Measurements from ENCODE around the gene REPIN1.

Gene REPIN1

GRCh38 chr7:150407588-150408392 lies 39.2 kb downstream of the REPIN1 start:
- Histone ChIP-seq H3K4me3 (ENCODE audit: low read depth, low read length) (no peak overlapping the region), H3K9me3 (ENCODE audit: control insufficient read depth, insufficient read depth, low read depth, low read length) (no peaks in the 10 kb centered on the region), H3K27ac (ENCODE audit: extremely low read depth, low read depth, low read length) (no peak overlapping the region), H3K4me1 (ENCODE audit: control insufficient read depth, insufficient read depth, low read length) (no peaks in the 10 kb centered on the region), H3K36me3 (ENCODE audit: control insufficient read depth in 2 of 2, insufficient read depth in 1 of 2, low read length in 2 of 2) (no peaks in the 10 kb centered on the region)
- TF ChIP-seq ZNF660 (tag by site-specific recombination; IDR thresholded peaks at IDR 0.05) (no peak), ZNF221 (tag by site-specific recombination; IDR thresholded peaks at IDR 0.05; ENCODE audit: borderline replicate concordance) (no peak), YY1 (tag by site-specific recombination; IDR thresholded peaks at IDR 0.05) (no peak)
- ChIA-PET CTCF (interaction anchor here (0.6 to 1.1 kb wide), 2 partner anchors 41 to 159 kb away, joined by 3 read pairs; no protein-coding TSS in a partner anchor), POLR2A (no interaction called here)

GRCh38 chr7:150408393-150409299 lies 40.0 kb downstream of the REPIN1 start:
- TF ChIP-seq ZNF138 (tag by site-specific recombination; IDR thresholded peaks at IDR 0.05; ENCODE audit: borderline replicate concordance) (no peak), ZNF114 (tag by site-specific recombination; IDR thresholded peaks at IDR 0.05) (no peak), ZNF394 (tag by site-specific recombination; IDR thresholded peaks at IDR 0.05; ENCODE audit: borderline replicate concordance) (no peak), HOXC10 (CRISPR knock-in tag; IDR thresholded peaks at IDR 0.05) (no peak), ZNF677 (tag by site-specific recombination; IDR thresholded peaks at IDR 0.05) (no peak), ZNF266 (tag by site-specific recombination; IDR thresholded peaks at IDR 0.05; ENCODE audit: low read depth) (no peak), ZNF274 (IDR thresholded peaks at IDR 0.05; ENCODE audit: low read length) (no peak), ZNF274 (tag by site-specific recombination; IDR thresholded peaks at IDR 0.05; ENCODE audit: borderline replicate concordance) (no peak), ZBTB49 (tag by site-specific recombination; IDR thresholded peaks at IDR 0.05; ENCODE audit: low read depth) (no peak), ZBTB44 (tag by site-specific recombination; IDR thresholded peaks at IDR 0.05) (no peak)
- H3K4me3 ChIP-seq (ENCODE audit: low read depth, low read length), result no peak overlapping the region
- no peaks in the 10 kb centered on the region for H3K9me3 ChIP-seq (ENCODE audit: control insufficient read depth, insufficient read depth, low read depth, low read length)
- ChIA-PET CTCF (interaction anchor here (0.6 kb wide), 1 partner anchor 160 kb away, joined by 3 read pairs; no protein-coding TSS in a partner anchor), POLR2A (interaction anchor here (1.8 kb wide), 1 partner anchor 40 kb away, joined by 5 read pairs; the partner anchor contains the start of gene REPIN1)
- no peaks in the 10 kb centered on the region for H3K36me3 ChIP-seq (ENCODE audit: control insufficient read depth in 2 of 2, insufficient read depth in 1 of 2, low read length in 2 of 2)
- H3K4me1 ChIP-seq (ENCODE audit: control insufficient read depth, insufficient read depth, low read length), result no peaks in the 10 kb centered on the region
- no peak overlapping the region for H3K27ac ChIP-seq (ENCODE audit: extremely low read depth, low read depth, low read length)

- ChIA-PET CTCF (interaction anchor here (0.8 to 1.4 kb wide), 2 partner anchors 10 to 39 kb away, joined by 3 read pairs; no protein-coding TSS in a partner anchor), POLR2A (interaction anchor here (1.8 kb wide), 1 partner anchor 41 kb away, joined by 5 read pairs; the partner anchor contains the start of gene REPIN1)
- Histone ChIP-seq H3K4me1 (ENCODE audit: control insufficient read depth, insufficient read depth, low read length) (no peaks in the 10 kb centered on the region), H3K27ac (ENCODE audit: extremely low read depth, low read depth, low read length) (no peak overlapping the region), H3K36me3 (ENCODE audit: control insufficient read depth in 2 of 2, insufficient read depth in 1 of 2, low read length in 2 of 2) (no peaks in the 10 kb centered on the region), H3K4me3 (ENCODE audit: low read depth, low read length) (no peak overlapping the region), H3K9me3 (ENCODE audit: control insufficient read depth, insufficient read depth, low read depth, low read length) (no peaks in the 10 kb centered on the region)
- TF ChIP-seq ZNF514 (tag by site-specific recombination; IDR thresholded peaks at IDR 0.05) (no peak), ZNF777 (tag by site-specific recombination; IDR thresholded peaks at IDR 0.05; ENCODE audit: borderline replicate concordance) (no peak), ZNF274 (IDR thresholded peaks at IDR 0.05; ENCODE audit: low read length) (no peak), ZNF274 (tag by site-specific recombination; IDR thresholded peaks at IDR 0.05; ENCODE audit: borderline replicate concordance) (no peak), ZEB2 (tag by site-specific recombination; IDR thresholded peaks at IDR 0.05) (no peak), ZNF791 (tag by site-specific recombination; IDR thresholded peaks at IDR 0.05) (no peak), ZBTB49 (tag by site-specific recombination; IDR thresholded peaks at IDR 0.05; ENCODE audit: low read depth) (no peak), PRDM6 (tag by site-specific recombination; IDR thresholded peaks at IDR 0.05) (no peak)
Measured at GRCh38 chr7:150409300-150410030, 40.8 kb downstream of the REPIN1 start.
